GM13976 (cell line): Measurements from ENCODE around the gene NLRC3.

Source experiments
- DNase-seq: peaks from one replicate; pipeline ENCODE4 v3.0.0; 2012; ENCODE audit warnings: low spot score
- in situ Hi-C: fragments of 300-500 bp; cut with MboI; formaldehyde crosslinking; loops from one replicate; pipeline ENCODE4 v1.12.0; 2022; ENCODE audit warnings: low sequenced_read_pairs, mixed read lengths, inconsistent platforms; ENCODE audit not compliant: unreplicated experiment
- TF ChIP-seq, protein P1 (sequence below): IDR thresholded peaks from 2 replicates; pipeline ENCODE4 v1.5.1; 2012; ENCODE audit warnings: borderline replicate concordance, mild to moderate bottlenecking; ENCODE audit not compliant: insufficient read depth; ENCODE audit errors: extremely low read depth, missing control alignments, control extremely low read depth

The NLRC3 gene

DNA sequence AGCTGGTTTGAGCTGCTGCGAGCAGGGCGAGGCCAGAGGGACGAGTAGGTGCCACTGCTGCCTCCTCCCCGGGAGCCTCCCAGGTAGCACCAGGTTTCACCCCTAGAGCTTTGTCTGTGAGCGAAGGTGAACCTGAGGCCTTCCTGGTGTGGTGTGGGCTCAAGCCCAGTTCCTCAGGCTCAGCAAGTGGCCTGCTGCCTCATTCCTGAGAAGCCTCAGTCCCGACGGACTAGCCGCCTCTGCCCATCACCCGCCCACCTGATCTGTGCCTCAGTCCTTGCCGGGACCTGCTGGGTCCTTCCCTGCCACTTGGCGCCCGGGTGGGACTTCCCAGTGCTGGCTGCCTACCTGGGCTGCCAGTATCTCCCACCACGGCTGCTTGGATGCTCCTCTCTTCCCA is 1.7 kb downstream of the NLRC3 start:
- TF ChIP-seq, protein P1, sequence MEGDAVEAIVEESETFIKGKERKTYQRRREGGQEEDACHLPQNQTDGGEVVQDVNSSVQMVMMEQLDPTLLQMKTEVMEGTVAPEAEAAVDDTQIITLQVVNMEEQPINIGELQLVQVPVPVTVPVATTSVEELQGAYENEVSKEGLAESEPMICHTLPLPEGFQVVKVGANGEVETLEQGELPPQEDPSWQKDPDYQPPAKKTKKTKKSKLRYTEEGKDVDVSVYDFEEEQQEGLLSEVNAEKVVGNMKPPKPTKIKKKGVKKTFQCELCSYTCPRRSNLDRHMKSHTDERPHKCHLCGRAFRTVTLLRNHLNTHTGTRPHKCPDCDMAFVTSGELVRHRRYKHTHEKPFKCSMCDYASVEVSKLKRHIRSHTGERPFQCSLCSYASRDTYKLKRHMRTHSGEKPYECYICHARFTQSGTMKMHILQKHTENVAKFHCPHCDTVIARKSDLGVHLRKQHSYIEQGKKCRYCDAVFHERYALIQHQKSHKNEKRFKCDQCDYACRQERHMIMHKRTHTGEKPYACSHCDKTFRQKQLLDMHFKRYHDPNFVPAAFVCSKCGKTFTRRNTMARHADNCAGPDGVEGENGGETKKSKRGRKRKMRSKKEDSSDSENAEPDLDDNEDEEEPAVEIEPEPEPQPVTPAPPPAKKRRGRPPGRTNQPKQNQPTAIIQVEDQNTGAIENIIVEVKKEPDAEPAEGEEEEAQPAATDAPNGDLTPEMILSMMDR: no peak
- no peak for DNase-seq
- in situ Hi-C loops: no loop called here

DNA sequence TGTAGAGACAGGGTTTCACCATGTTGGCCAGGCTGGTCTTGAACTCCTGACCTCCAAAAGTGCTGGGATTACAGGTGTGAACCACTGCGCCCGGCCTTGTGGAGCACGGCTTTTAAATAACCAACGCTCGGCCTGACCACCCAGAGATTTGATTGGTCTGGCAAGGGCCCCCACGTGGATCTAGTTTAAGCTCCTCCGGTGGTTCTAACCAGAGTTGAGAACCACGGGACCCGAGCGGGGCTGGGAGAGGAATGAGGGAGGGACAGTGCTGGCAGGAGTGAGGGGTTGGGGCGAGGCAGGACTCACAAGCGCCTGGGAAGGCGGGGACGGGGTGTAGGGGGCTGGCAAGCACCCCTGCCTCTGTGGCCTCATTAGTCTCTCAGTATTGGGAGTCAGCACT is 3.0 kb downstream of the NLRC3 start:
- DNase-seq: no peak
- TF ChIP-seq, protein P1: no peak
- in situ Hi-C loops: no loop called here

DNA sequence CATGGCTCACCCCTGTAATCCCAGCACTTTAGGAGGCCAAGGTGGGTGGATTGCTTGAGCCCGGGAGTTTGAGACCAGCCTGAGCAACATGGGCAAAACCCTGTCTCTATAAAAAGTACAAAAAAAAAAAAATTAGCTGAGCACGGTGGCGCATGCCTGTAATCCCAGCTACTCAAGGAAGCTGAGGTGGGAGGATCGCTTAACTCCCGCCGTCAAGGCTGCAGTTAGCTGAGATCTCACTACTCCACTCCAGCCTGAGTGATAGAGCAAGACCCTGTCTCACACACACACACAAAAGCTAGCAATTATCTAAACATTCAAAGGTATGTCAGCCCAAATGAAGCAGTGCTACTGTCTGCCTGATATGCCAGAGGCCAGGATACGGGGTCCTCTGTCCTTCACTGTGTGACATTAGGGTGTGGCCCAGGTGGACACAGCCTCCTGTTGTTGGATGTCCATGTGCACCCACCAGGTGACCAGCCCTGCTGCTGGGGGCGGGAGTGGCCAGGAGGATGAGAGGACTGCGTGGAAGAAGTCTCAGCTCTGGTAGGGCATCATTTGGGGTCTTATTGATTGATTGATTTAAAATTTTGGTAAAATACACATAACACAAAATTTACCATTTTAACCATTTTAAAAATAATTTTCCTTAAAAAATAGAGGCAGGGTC is 3.9 kb downstream of the NLRC3 start:
- DNase-seq: no peak
- in situ Hi-C loops: no loop called here
- TF ChIP-seq, protein P1: no peak

DNA sequence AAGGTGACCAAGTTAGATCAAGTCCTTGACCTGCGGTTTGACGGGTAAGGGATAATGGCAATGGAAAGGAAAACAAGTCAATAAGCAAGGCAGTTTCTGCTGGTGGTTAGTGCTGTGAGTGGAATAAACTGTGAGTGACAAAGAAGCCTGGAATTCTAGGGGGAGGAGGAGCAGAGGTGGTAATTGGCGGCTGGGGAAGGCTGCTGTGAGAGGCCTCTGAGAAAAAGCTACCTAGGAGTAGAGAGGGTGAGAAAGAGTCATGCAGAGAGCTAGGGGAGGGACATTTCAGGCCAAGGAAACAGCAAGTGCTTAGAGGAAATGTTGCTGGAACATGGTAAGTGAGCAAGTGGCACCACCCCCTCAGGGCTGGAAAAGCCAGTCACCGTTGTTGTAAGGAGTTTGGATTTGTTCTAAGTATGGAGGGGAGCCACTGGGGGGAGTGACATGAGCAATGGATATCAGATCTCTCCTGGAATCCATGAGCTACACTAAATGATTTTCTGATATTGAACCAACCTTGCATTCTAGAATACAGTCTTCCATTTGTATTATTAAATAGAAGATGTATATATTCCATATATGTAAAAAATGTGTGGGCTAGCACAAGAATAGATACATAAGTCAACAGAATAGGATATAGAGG is 6.7 kb downstream of the NLRC3 start:
- TF ChIP-seq, protein P1: no peak
- in situ Hi-C loops: no loop called here
- DNase-seq: no peak

DNA sequence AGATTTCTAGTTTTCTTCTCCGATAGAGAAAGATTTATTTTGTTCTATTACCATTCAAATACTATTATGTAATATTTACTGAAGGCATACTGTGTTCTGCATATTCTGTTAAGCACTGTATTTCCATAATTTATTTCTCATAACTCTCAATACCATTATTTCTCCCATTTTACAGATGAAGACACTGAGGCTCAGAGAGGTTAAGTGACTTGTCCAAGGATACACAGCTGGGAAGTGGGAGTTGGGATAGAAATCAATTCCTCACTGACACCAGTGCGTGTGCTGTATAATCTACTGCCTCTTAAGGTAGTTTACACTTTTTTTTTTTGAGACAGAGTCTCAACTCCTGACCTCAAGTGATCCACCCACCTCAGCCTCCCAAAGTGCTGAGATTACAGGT is 7.4 kb downstream of the NLRC3 start:
- TF ChIP-seq, protein P1: no peak
- in situ Hi-C loops: no loop called here
- DNase-seq: no peak

DNA sequence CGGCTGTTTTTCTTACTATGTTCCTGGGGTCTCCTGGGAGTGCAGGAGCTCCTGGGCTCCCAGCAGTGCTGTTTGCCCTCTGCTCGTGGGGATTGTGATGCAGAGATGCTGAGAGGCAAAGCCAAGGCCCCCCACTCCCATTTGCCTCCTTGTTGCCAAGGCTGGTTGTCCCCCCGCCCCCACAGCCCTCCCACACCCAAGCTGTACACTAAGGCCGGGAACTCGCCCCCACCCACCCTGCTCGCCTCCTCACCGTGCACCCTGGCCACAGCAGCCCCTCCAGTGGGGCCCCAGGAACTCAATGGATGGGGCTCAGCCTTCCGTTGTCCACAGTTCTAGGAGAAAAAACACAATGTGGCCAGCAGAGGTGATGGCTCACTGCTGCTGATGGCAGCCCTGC is 10.2 kb downstream of the NLRC3 start:
- no peak for DNase-seq
- TF ChIP-seq, protein P1: no peak
- in situ Hi-C loops: no loop called here
